Measurements from ENCODE around the gene PRDM13. TPM values are rescaled to one million over a fixed set of nuclear protein-coding genes. Genes with fewer than 3 reads are reported as not detected.

The PRDM13 gene
- total RNA-seq, 4 donors from 2014 or later, result not detected

DNA sequence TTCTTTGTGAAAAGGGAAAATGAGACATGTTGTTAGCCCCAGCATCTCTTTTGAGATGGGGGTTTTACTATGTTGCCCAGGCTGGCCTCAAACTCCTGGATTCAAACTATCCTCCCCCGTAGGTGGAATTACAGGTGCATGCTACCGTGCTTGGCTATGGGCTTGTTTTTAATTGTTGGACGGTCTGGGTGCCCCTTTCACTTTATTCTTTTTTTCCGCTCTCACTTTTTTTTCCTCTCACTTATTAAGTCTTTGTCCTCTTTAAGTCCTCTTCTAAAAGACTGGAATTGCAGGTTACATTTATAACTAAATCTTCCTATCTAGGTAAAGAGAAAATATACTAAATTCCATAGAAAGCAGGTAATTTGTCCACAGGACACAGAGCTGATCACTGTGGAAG lies 18.8 kb upstream of the PRDM13 start:
- no peak for TF ChIP-seq POLR2A (IDR thresholded peaks at IDR 0.05)
- TF ChIP-seq, protein P1, sequence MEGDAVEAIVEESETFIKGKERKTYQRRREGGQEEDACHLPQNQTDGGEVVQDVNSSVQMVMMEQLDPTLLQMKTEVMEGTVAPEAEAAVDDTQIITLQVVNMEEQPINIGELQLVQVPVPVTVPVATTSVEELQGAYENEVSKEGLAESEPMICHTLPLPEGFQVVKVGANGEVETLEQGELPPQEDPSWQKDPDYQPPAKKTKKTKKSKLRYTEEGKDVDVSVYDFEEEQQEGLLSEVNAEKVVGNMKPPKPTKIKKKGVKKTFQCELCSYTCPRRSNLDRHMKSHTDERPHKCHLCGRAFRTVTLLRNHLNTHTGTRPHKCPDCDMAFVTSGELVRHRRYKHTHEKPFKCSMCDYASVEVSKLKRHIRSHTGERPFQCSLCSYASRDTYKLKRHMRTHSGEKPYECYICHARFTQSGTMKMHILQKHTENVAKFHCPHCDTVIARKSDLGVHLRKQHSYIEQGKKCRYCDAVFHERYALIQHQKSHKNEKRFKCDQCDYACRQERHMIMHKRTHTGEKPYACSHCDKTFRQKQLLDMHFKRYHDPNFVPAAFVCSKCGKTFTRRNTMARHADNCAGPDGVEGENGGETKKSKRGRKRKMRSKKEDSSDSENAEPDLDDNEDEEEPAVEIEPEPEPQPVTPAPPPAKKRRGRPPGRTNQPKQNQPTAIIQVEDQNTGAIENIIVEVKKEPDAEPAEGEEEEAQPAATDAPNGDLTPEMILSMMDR (IDR thresholded peaks at IDR 0.05), result no peak
- peaks cover 32% of the 10 kb centered on the region for H3K27me3 ChIP-seq
- H3K27ac ChIP-seq, result no peak overlapping the region
- no peak overlapping the region for H3K4me3 ChIP-seq (replicated peaks in 1 of 3)
- H3K9me3 ChIP-seq, result no peaks in the 10 kb centered on the region
- 68 to 92% methylated on average over 4 of the region's 4 CpGs for WGBS, 2 donors
- H3K4me1 ChIP-seq, result peaks cover 7 to 20% of the 10 kb centered on the region in 2 donors
- intact Hi-C loops (cut with DNase I), result no loop called here
- no peaks in the 10 kb centered on the region for H3K36me3 ChIP-seq
- no peak for DNase-seq

DNA sequence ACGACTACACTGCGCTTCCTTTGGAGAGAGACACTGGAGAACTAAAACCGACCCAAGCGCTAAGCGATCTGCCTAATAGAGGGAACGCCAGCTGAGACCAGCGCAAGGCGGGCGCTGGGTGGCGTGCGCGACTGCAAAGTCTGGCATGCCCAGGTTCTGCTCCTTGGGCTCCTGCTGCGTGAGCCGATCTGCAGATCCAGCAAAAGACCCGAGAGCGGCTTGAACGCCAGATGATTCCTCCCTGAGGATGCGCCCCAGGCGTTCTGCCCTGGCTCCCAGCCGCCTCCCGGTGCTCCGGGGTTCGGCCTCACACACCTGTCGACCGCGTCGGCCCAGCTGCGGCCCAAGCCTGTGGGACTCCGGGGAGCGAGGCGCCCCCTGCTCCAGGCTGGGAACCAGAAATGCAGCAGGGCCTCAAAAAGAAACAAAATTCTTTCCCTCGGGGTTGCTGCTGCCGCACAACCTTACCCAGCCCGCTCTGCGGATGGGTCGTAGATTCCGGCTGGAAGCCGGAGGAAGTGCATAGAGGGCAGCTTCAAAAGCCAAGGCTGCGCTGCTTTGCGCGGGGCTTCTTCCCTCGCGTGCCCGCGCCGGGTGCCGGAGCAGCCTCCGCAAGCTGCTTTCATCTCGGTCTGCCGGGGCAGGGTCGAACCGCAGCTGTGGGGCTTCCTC lies 17.9 kb upstream of the PRDM13 start:
- Histone ChIP-seq H3K27ac (no peak overlapping the region), H3K27me3 (peaks cover 35% of the 10 kb centered on the region), H3K4me3 (replicated peaks in 1 of 3) (peak overlapping the region in 2 of 3 donors; percentile 9 to 33), H3K9me3 (no peaks in the 10 kb centered on the region), H3K4me1 (peaks cover 7 to 20% of the 10 kb centered on the region in 2 donors), H3K36me3 (no peaks in the 10 kb centered on the region)
- DNase-seq, result peak; percentile 80 to 84
- TF ChIP-seq POLR2A (IDR thresholded peaks at IDR 0.05), result no peak
- TF ChIP-seq, protein P1 (IDR thresholded peaks at IDR 0.05), result peak in 5 of 6 experiments; percentile 14 to 69 (median 52)
- 1 to 3% methylated on average over 26 to 42 of the region's 52 CpGs for WGBS, 2 donors
- intact Hi-C loops (cut with DNase I), result no loop called here

DNA sequence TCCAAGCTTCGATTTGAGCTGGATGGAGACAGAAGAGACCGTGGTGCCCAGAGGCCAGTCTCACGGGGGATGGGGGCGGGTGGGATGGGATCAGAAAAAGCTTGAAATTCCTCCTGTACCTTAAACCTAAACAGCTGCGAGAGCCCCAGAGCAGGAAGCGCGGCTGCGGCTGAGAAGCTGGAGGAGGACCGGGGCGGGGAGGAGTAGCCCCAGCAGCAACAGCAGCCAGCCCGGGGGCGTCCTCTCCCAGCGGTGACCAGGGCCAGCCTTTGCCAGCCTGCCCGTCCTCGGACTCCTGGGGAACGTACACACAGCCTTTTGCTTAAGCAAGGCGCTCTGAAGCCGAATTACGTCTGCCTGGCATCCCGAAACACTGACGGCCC lies 17.4 kb upstream of the PRDM13 start:
- intact Hi-C loops (cut with DNase I), result no loop called here
- no peak for DNase-seq
- TF ChIP-seq, protein P1 (IDR thresholded peaks at IDR 0.05), result no peak
- no peak for TF ChIP-seq POLR2A (IDR thresholded peaks at IDR 0.05)
- Histone ChIP-seq H3K27me3 (peaks cover 40% of the 10 kb centered on the region), H3K9me3 (no peaks in the 10 kb centered on the region), H3K4me1 (peaks cover 7 to 20% of the 10 kb centered on the region in 2 donors), H3K4me3 (replicated peaks in 1 of 3) (peak overlapping the region in 2 of 3 donors; percentile 9 to 33), H3K36me3 (no peaks in the 10 kb centered on the region), H3K27ac (no peak overlapping the region)
- WGBS, 2 donors, result 9 to 13% methylated on average over 13 to 17 of the region's 21 CpGs

DNA sequence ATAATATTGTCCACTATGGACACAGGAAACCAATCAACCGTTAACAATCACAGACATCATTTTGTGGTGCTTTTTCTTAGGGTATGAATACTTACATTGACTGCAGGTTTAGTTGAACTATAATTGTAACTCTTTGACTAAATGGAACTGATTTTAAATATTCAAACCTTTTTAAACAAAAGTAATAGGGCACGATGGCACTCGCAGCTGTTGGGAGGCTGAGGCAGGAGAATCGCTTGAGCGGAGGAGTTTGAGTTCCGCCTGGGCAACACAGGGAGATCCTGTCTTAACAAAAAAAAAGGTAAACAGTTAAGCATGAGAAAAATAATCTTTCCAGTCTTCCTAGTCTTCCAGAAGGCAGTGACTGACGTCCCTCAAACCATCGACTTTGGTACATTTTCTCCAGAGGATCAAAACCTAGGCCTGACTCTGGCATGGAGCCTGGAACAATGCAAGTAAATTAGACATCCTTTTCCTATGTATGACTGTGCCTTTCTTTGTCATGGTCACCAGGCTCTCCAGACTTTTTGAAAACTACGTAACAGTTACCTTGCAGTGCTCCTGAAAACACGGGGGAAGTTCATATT lies 16.6 kb upstream of the PRDM13 start:
- WGBS, 2 donors, result 35 to 37% methylated on average over 10 of the region's 10 CpGs
- intact Hi-C loops (cut with DNase I), result loop anchor here (10.0 kb wide), 1 partner anchor 155 kb away; no protein-coding TSS in a partner anchor

More for the DNA sequence above, 16.6 kb upstream of the PRDM13 start:
- Histone ChIP-seq H3K4me3 (replicated peaks in 1 of 3) (no peak overlapping the region), H3K36me3 (no peaks in the 10 kb centered on the region), H3K4me1 (peaks cover 7 to 20% of the 10 kb centered on the region in 2 donors), H3K27ac (no peak overlapping the region), H3K9me3 (no peaks in the 10 kb centered on the region), H3K27me3 (peaks cover 40% of the 10 kb centered on the region)
- TF ChIP-seq POLR2A (IDR thresholded peaks at IDR 0.05), result no peak
- TF ChIP-seq, protein P1 (IDR thresholded peaks at IDR 0.05), result no peak
- DNase-seq, result no peak

Measured in thyroid gland (tissue), 4 donors.